ENCODE data around the gene KIAA1755. TPM values are rescaled to one million over a fixed set of nuclear protein-coding genes. Genes with fewer than 3 reads are reported as not detected.

The KIAA1755 gene
- total and polyA plus RNA-seq, 2 of the 4 experiments (the other 2 are of a cell fraction): 2.5 to 5.1 TPM

DNA sequence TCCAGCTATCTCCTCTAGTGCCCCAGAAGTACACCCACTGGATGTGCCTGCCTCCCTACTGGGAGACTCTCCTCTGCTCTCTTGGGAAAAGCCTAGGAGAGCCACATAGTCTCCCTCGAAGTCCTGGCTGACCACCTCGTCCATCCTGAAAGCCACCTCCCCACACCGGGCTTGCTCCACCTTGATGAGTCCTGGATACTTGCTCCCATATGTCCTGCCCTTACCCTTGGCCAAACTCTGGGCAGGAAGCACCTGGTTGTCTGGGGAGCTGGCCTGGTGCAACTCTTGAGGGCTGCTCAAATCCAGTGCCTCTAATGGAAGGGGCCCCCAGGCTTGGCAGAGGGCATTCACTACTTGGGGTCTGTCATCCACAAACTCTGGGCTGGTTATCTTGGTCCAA is 19.3 kb downstream of the KIAA1755 start:
- no peak overlapping the region for H3K4ac ChIP-seq (ENCODE audit: low read depth, low read length)
- no peak overlapping the region for H2BK5ac ChIP-seq (ENCODE audit: low read depth, low read length, poor library complexity, severe bottlenecking)
- H4K8ac ChIP-seq (ENCODE audit: low read depth in 2 of 2, low read length in 2 of 2): no peak overlapping the region
- no peak for ATAC-seq (ENCODE audit: low read depth)
- H4K5ac ChIP-seq (ENCODE audit: low read depth, low read length): no peak overlapping the region
- H2AK5ac ChIP-seq (ENCODE audit: low read depth, low read length): no peak overlapping the region
- no peak overlapping the region for H2BK120ac ChIP-seq (ENCODE audit: low read depth, low read length)
- CTCF ChIA-PET: no interaction called here
- H3K14ac ChIP-seq (replicated peaks; ENCODE audit: low read depth, low read length): no peak overlapping the region
- WGBS, 2 experiments (ENCODE audit: extremely low coverage in 2 of 2, insufficient read length in 1 of 2): no CpG with 5 or more reads among the region's 3 CpGs
- no peaks in the 10 kb centered on the region for H3K79me1 ChIP-seq (ENCODE audit: low read depth in 1 of 2, low read length in 2 of 2)
- H3K4me3 ChIP-seq (ENCODE audit: insufficient read depth, low read depth, low read length): no peak overlapping the region
- no peak overlapping the region for H3K56ac ChIP-seq (ENCODE audit: extremely low read depth, insufficient read depth, low read length)
- no peak overlapping the region for H3K23ac ChIP-seq (ENCODE audit: low read depth, low read length)
- H4K91ac ChIP-seq (ENCODE audit: insufficient read depth, low read depth, low read length): no peak overlapping the region
- no peak overlapping the region for H2AFZ ChIP-seq (replicated peaks; ENCODE audit: low read length, poor library complexity)
- H3K9me3 ChIP-seq (ENCODE audit: control insufficient read depth, insufficient read depth, low read length): peaks cover 19% of the 10 kb centered on the region
- no peak overlapping the region for H3K9ac ChIP-seq (ENCODE audit: low read depth, low read length)
- intact Hi-C loops (cut with micrococcal nuclease): no loop called here
- H3K27me3 ChIP-seq (ENCODE audit: control insufficient read depth, insufficient read depth, low read length): no peaks in the 10 kb centered on the region; the same call in 1 of the 2 replicates
- H2BK20ac ChIP-seq (ENCODE audit: low read depth, low read length): no peak overlapping the region
- H3K4me1 ChIP-seq (ENCODE audit: control insufficient read depth, insufficient read depth, low read length): no peaks in the 10 kb centered on the region
- H3K4me2 ChIP-seq (ENCODE audit: low read depth, low read length): no peak overlapping the region
- H4K20me1 ChIP-seq (ENCODE audit: insufficient read depth, low read length): no peaks in the 10 kb centered on the region
- no peaks in the 10 kb centered on the region for H3K9me1 ChIP-seq (ENCODE audit: insufficient read depth, low read length)
- H3K27ac ChIP-seq (ENCODE audit: insufficient read depth, low read length): no peak overlapping the region
- no peak for DNase-seq
- H2BK15ac ChIP-seq (ENCODE audit: low read depth, low read length): no peak overlapping the region
- no TSS peak for BruUV-seq (replicated peaks)
- dilution Hi-C loops (cut with HindIII; ENCODE audit: low sequenced_read_pairs, unreplicated experiment): no loop called here
- no peak for TF ChIP-seq SMC3 (IDR thresholded peaks at IDR 0.05; ENCODE audit: low read depth, low read length)
- TF ChIP-seq ELK1 (IDR thresholded peaks at IDR 0.05; ENCODE audit: borderline replicate concordance, low read depth, low read length): no peak
- no peak for TF ChIP-seq CHD1 (IDR thresholded peaks at IDR 0.05; ENCODE audit: low read depth, low read length)
- TF ChIP-seq MAFK (IDR thresholded peaks at IDR 0.05; ENCODE audit: low read depth, low read length): no peak
- TF ChIP-seq MAZ (IDR thresholded peaks at IDR 0.05; ENCODE audit: borderline replicate concordance, low read depth, low read length): no peak
- TF ChIP-seq FOS (IDR thresholded peaks at IDR 0.05; ENCODE audit: low read depth, low read length): no peak
- TF ChIP-seq CTCF (conservative IDR thresholded peaks at IDR 0.05; ENCODE audit: low read depth, low read length): no peak
- TF ChIP-seq POLR2A (IDR thresholded peaks at IDR 0.05; ENCODE audit: low read depth, low read length): no peak
- no peak for TF ChIP-seq NFE2L2 (IDR thresholded peaks at IDR 0.05; ENCODE audit: low read depth, low read length)
- no peak for TF ChIP-seq MXI1 (IDR thresholded peaks at IDR 0.05; ENCODE audit: borderline replicate concordance, low read depth, low read length)
- H3K18ac ChIP-seq (ENCODE audit: low read depth, low read length): no peak overlapping the region
- POLR2A ChIA-PET (ENCODE audit: unreplicated experiment): no interaction called here
- H3K36me3 ChIP-seq (ENCODE audit: control insufficient read depth, insufficient read depth, low read length): peaks cover 34% of the 10 kb centered on the region
- no peak overlapping the region for H2AK9ac ChIP-seq (replicated peaks; ENCODE audit: low read depth, low read length, poor library complexity)
- in situ Hi-C loops (cut with MboI; ENCODE audit: low sequenced_read_pairs): no loop called here

Measured in IMR-90 (cell line).